Measurements from ENCODE around the gene PPFIA1.

DNA sequence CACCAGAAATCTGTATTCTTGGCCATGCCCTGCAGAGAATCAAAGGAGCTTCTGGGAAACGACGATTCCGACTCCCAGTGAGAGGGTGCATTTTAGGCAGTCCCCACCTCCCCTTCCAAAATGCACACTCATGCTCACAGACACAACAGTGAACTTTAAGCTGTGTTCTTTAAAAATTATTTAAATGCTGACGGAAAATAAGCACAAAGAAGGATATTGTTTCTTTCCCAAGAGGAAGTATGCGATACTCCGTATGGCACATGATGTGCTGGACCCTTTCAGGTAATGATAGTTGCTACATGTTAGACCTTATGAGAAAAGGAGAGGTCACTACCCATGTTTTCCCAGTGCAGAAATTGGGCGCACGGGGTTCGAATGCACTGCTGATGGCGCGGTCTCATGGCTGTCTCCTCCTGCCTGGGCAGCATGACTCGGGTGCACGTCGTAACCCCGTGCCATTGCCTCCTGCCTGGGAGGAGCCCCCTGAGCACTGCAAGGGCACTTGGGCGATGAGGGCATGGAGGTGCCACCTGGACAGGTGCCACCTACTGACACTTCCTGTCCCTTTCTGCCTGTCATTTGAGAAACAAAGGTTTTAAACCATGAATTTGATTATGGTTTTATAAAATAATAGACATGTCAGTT is 64.0 kb downstream of the PPFIA1 start:
- TF ChIP-seq MEF2A (IDR thresholded peaks at IDR 0.05; ENCODE audit: borderline replicate concordance, low read depth) (no peak), NFIC (IDR thresholded peaks at IDR 0.05; ENCODE audit: borderline replicate concordance) (no peak), POLR2AphosphoS5 (IDR thresholded peaks at IDR 0.05; ENCODE audit: low read depth, low read length) (no peak), RFX5 (IDR thresholded peaks at IDR 0.05; ENCODE audit: low read length) (no peak), NRF1 (IDR thresholded peaks at IDR 0.05; ENCODE audit: low read depth, low read length) (no peak), EP300 (IDR thresholded peaks at IDR 0.05; ENCODE audit: borderline replicate concordance in 1 of 2, low read depth in 1 of 2, low read length in 1 of 2) (no peak), JUND (IDR thresholded peaks at IDR 0.05) (no peak), TAF1 (IDR thresholded peaks at IDR 0.05; ENCODE audit: borderline replicate concordance, low read depth, low read length) (no peak), FOXM1 (IDR thresholded peaks at IDR 0.05; ENCODE audit: low read depth) (no peak)
- TF ChIP-seq, protein P1, sequence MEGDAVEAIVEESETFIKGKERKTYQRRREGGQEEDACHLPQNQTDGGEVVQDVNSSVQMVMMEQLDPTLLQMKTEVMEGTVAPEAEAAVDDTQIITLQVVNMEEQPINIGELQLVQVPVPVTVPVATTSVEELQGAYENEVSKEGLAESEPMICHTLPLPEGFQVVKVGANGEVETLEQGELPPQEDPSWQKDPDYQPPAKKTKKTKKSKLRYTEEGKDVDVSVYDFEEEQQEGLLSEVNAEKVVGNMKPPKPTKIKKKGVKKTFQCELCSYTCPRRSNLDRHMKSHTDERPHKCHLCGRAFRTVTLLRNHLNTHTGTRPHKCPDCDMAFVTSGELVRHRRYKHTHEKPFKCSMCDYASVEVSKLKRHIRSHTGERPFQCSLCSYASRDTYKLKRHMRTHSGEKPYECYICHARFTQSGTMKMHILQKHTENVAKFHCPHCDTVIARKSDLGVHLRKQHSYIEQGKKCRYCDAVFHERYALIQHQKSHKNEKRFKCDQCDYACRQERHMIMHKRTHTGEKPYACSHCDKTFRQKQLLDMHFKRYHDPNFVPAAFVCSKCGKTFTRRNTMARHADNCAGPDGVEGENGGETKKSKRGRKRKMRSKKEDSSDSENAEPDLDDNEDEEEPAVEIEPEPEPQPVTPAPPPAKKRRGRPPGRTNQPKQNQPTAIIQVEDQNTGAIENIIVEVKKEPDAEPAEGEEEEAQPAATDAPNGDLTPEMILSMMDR (IDR thresholded peaks at IDR 0.05) = no peak
